DOHH2 (cell line): ENCODE results near the gene CAMTA1.

Source experiments
- H3F3A ChIP-seq: fragments of 200-600 bp; sonication (generic), shearing (Covaris generic); 2 replicates; pipeline ENCODE4 v1.6.0; 2016; ENCODE audit warnings: antibody characterized with exemption, mild to moderate bottlenecking; ENCODE audit not compliant: control insufficient read depth, insufficient read depth
- H3K27ac ChIP-seq: fragments of 200-600 bp; sonication (generic); 2 replicates; pipeline ENCODE4 v1.5.1; 2014; ENCODE audit warnings: low read depth, mild to moderate bottlenecking, low read length, moderate library complexity
- H3K27me3 ChIP-seq: fragments of 200-600 bp; sonication (generic); 2 replicates; pipeline ENCODE4 v1.6.1; 2014; ENCODE audit warnings: mild to moderate bottlenecking, low read length, mixed read lengths; ENCODE audit not compliant: control insufficient read depth
- H3K36me3 ChIP-seq: fragments of 200-600 bp; sonication (generic); 2 replicates; pipeline ENCODE4 v1.6.1; 2014; ENCODE audit warnings: mild to moderate bottlenecking, low read length, moderate library complexity, mixed read lengths; ENCODE audit not compliant: control insufficient read depth
- H3K4me1 ChIP-seq: fragments of 200-600 bp; sonication (generic); 2 replicates; pipeline ENCODE4 v1.6.1; 2014; ENCODE audit warnings: mild to moderate bottlenecking, low read length, mixed read lengths; ENCODE audit not compliant: control insufficient read depth
- H3K4me2 ChIP-seq: fragments of 200-600 bp; sonication (generic); 2 replicates; pipeline ENCODE4 v1.6.0; 2014; ENCODE audit warnings: mild to moderate bottlenecking, low read length, moderate library complexity
- H3K4me3 ChIP-seq: fragments of 200-600 bp; sonication (generic); 2 replicates; pipeline ENCODE4 v1.5.1; 2014; ENCODE audit warnings: mild to moderate bottlenecking, low read length, mixed read lengths
- H3K79me2 ChIP-seq: fragments of 200-600 bp; sonication (generic); 2 replicates; pipeline ENCODE4 v1.6.1; 2014; ENCODE audit warnings: mild to moderate bottlenecking, low read length, mixed read lengths; ENCODE audit not compliant: control insufficient read depth
- H3K9me2 ChIP-seq: fragments of 200-600 bp; sonication (generic); replicated peaks from 2 replicates; pipeline ENCODE4 v1.6.1; 2014; ENCODE audit warnings: mild to moderate bottlenecking, low read length, mixed read lengths; ENCODE audit not compliant: control insufficient read depth
- H3K9me3 ChIP-seq: fragments of 200-600 bp; sonication (generic); 2 replicates; pipeline ENCODE4 v1.6.1; 2014; ENCODE audit warnings: antibody characterized with exemption, low read length, mixed read lengths; ENCODE audit not compliant: control insufficient read depth, insufficient read depth
- H4K20me1 ChIP-seq: fragments of 200-600 bp; sonication (generic); 2 replicates; pipeline ENCODE4 v1.6.0; 2014; ENCODE audit warnings: low read depth, mild to moderate bottlenecking, antibody characterized with exemption, low read length, moderate library complexity; ENCODE audit not compliant: control insufficient read depth, insufficient read depth
- EZH2phosphoT487 ChIP-seq: fragments of 200-600 bp; sonication (generic); IDR thresholded peaks from 2 replicates; pipeline ENCODE4 v1.6.1; 2017; ENCODE audit warnings: borderline replicate concordance, mild to moderate bottlenecking, antibody characterized with exemption, low read length, moderate library complexity, mixed read lengths
- TF ChIP-seq, protein P1 (sequence below): fragments of 200-600 bp; sonication (generic); IDR thresholded peaks from one replicate; pipeline ENCODE4 v1.5.1; 2014; ENCODE audit warnings: antibody characterized with exemption, mild to moderate bottlenecking, low read depth, low read length; ENCODE audit not compliant: poor library complexity, severe bottlenecking

The CAMTA1 gene

DNA sequence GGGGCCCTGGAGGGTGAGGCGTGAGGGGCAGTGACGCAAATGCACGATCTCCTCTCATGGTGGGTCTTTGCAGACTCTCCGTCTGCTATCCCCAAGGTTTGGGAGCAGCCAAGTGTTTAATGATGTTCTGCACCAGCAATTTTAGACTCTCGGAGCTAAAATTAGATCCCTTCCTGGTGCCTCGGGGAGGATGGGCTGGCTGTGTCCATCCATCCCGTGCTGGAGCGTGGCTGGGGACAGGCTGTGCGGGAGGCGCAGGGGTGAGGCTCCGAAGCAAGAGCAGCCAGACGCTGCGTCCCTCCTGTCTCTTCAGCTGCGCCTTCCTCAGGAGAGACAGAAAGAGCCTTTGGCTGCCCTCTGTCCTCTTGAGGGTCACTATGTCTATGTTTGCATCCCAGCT, 387.6 kb downstream of the CAMTA1 start:
- H3K36me3 ChIP-seq = no peaks in the 10 kb centered on the region
- TF ChIP-seq, protein P1, sequence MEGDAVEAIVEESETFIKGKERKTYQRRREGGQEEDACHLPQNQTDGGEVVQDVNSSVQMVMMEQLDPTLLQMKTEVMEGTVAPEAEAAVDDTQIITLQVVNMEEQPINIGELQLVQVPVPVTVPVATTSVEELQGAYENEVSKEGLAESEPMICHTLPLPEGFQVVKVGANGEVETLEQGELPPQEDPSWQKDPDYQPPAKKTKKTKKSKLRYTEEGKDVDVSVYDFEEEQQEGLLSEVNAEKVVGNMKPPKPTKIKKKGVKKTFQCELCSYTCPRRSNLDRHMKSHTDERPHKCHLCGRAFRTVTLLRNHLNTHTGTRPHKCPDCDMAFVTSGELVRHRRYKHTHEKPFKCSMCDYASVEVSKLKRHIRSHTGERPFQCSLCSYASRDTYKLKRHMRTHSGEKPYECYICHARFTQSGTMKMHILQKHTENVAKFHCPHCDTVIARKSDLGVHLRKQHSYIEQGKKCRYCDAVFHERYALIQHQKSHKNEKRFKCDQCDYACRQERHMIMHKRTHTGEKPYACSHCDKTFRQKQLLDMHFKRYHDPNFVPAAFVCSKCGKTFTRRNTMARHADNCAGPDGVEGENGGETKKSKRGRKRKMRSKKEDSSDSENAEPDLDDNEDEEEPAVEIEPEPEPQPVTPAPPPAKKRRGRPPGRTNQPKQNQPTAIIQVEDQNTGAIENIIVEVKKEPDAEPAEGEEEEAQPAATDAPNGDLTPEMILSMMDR = no peak
- TF ChIP-seq EZH2phosphoT487 = no peak
- H3K27ac ChIP-seq = no peak overlapping the region
- no peaks in the 10 kb centered on the region for H4K20me1 ChIP-seq
- no peaks in the 10 kb centered on the region for H3K4me1 ChIP-seq
- no peaks in the 10 kb centered on the region for H3K27me3 ChIP-seq
- H3K9me3 ChIP-seq = peaks cover 3% of the 10 kb centered on the region; the same call in 1 of the 2 replicates
- H3K9me2 ChIP-seq = no peaks in the 10 kb centered on the region
- no peak overlapping the region for H3K4me2 ChIP-seq
- no peaks in the 10 kb centered on the region for H3F3A ChIP-seq
- H3K4me3 ChIP-seq = no peak overlapping the region
- H3K79me2 ChIP-seq = no peaks in the 10 kb centered on the region

GRCh38 chr1:7174561-7174960, 389.3 kb downstream of the CAMTA1 start:
- Histone ChIP-seq H3K27me3 (no peaks in the 10 kb centered on the region), H3K9me2 (no peaks in the 10 kb centered on the region)

DNA sequence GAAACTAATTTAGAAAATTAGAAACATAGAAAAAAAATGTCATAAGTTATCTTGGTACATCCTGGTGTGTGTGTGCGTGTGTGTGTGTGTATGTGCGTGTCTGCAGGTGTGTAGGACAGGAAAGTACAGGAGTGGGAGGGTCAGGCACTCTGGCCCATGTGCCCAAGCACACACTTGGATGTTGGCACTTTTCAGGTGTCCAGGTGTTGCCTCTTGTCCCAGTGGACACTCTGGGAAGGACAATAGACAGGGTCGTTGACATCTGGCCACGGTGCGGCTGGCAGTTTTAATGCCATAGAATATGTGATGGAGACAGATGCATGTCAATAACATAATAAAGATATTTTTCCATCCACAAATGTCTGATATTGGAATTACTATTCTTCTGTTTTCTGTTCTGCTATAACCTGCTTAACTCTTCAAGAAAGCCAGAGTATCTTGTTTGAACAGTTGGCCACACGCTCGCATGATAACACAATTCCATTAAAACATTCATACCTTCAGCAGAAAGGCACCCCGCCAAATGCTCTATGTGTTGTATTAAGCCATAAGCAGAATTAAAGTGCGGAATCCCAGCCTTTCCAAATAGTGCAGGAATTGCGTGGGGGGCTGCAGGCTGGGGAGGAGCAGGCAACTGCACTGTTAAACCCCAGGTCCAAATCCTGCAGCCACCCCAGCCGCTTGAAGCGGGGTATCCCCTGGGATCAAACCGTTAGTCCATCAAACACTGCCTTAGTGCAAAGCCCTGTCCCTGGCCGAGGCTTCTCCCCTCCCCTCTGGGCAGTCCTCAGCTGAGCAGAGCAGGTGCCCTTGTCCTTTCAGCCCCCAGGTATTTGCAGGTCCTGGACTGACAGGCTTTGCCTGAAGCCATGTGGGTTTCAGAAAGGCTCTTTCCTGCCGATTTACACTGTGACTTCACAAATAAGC, 390.0 kb downstream of the CAMTA1 start:
- H3F3A ChIP-seq = no peaks in the 10 kb centered on the region
- no peak overlapping the region for H3K27ac ChIP-seq
- TF ChIP-seq EZH2phosphoT487 = no peak
- TF ChIP-seq, protein P1 = no peak
- H3K27me3 ChIP-seq = no peaks in the 10 kb centered on the region
- H3K4me1 ChIP-seq = no peaks in the 10 kb centered on the region
- H3K9me3 ChIP-seq = peaks cover 3% of the 10 kb centered on the region; the same call in 1 of the 2 replicates
- H3K4me2 ChIP-seq = no peak overlapping the region
- no peaks in the 10 kb centered on the region for H3K79me2 ChIP-seq
- H3K4me3 ChIP-seq = no peak overlapping the region
- no peaks in the 10 kb centered on the region for H4K20me1 ChIP-seq
- no peaks in the 10 kb centered on the region for H3K9me2 ChIP-seq
- H3K36me3 ChIP-seq = no peaks in the 10 kb centered on the region

More at GRCh38 chr1:7174561-7174960, 389.3 kb downstream of the CAMTA1 start:
- no peak for TF ChIP-seq EZH2phosphoT487
- TF ChIP-seq, protein P1 = no peak
- no peak overlapping the region for H3K4me2 ChIP-seq
- peaks cover 3% of the 10 kb centered on the region; the same call in 1 of the 2 replicates for H3K9me3 ChIP-seq
- no peak overlapping the region for H3K4me3 ChIP-seq
- no peaks in the 10 kb centered on the region for H3F3A ChIP-seq
- H3K4me1 ChIP-seq = no peaks in the 10 kb centered on the region
- no peaks in the 10 kb centered on the region for H4K20me1 ChIP-seq
- no peaks in the 10 kb centered on the region for H3K79me2 ChIP-seq
- no peak overlapping the region for H3K27ac ChIP-seq
- no peaks in the 10 kb centered on the region for H3K36me3 ChIP-seq
